Raji (cell line): ENCODE measurements around the gene GGT6.

Experiments used
- POLR2A ChIP-seq: IDR thresholded peaks from 2 replicates; pipeline ENCODE4 v1.6.1; 2011; ENCODE audit warnings: low read depth, low read length, control low read depth; ENCODE audit not compliant: insufficient read depth

The GGT6 gene

GRCh38 chr17:4532860-4533522, 27.4 kb downstream of the GGT6 start:
- TF ChIP-seq POLR2A = 0 out of 2 replicates have a peak, but pooled peaks have one; percentile 6

DNA sequence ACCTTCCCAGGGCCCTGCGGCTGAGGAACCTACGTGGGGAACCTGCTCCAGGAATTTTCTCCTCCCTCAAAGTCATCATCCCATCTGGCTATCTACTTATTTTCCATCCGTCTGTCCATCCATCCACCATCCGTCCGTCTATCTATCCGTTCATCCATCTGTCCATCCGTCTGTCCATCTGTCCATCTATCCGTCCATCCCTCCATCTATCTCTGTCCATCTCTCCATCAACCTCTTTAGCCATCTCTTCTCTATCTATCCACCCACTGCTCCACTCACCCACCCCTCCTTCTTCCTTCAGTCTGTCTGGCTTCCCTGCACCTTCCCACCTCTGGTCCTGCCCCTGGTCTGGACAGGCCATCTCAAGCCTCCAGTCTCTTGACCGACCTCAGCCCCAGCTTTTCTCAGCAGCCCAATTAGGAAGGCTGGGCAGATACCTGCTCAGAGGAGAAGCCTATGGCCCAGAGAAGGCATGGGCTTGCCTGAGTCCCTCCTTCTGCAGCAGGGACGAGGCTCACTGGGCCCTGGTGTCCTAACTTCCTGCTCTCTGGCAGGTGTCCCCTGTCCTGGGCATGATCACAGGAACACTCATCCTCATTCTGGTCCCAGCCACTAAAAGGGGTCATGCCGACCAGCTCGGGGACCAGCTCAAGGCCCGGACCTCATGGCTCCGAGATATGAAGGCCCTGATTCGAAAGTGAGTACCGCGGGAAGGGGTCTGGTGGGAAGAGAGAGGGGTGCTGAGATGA, 28.2 kb downstream of the GGT6 start:
- peak; percentile 48; the same call in 1 of the 2 replicates for TF ChIP-seq POLR2A

- peak; percentile 18; the same call in 1 of the 2 replicates for TF ChIP-seq POLR2A
These were observed 29.3 kb downstream of the GGT6 start for GRCh38 chr17:4530799-4531730.

DNA sequence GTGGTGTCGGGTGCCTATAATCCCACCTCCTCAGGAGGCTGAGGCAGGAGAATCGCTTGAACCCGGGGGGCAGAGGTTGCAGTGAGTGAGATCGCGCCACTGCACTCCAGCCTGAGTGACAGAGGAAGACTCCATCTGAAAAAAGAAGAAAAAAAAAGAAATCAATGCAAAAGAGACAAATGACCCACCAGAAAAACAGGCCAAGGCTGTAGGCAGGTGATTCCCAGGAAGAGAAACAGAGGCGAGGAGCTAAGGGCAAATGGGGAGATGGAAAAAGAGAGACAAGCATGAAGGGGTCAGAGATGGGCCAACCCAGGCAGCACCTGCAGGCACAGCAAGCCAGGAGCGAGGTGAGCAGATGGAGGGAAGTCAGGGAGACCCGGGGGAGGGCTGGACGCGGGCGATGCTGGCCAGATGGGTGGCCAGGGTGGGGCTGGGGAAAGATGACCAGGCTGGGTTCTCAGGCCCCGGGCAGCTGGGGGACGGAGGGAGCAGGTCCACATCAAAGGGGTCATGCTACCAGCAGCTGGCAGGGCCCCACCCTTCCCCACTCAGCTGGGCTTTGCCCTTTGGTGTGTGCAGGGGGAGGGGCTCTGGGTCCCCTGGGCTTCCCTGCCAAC, 30.7 kb downstream of the GGT6 start:
- no peak for TF ChIP-seq POLR2A

GRCh38 chr17:4527566-4528125, 32.7 kb downstream of the GGT6 start:
- no peak for TF ChIP-seq POLR2A

GRCh38 chr17:4527134-4527533, 33.2 kb downstream of the GGT6 start:
- no peak for TF ChIP-seq POLR2A

- no peak for TF ChIP-seq POLR2A
These were observed 34.5 kb downstream of the GGT6 start for GRCh38 chr17:4525691-4526397.

DNA sequence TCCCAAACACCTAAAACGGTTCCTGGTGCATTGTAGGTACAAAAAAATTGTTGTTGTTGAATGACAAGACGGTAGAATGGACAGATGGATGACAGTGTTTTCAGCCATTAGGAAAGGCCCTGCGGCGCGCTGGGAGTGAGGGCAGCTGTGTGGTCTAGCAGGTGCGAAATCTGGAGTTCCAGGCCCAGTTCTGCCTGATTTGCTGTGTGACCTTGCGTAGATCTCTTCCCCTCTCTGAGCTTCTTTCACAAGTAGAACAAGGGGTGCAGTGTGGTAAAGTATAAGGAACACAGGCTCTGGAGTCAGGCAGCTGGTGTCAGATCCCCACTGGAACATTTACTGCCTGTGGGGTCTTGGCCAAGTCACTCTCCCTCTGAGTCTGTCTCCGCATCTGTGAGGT, 36.4 kb downstream of the GGT6 start:
- no peak for TF ChIP-seq POLR2A

- no peak for TF ChIP-seq POLR2A
These were observed 37.7 kb downstream of the GGT6 start for GRCh38 chr17:4522661-4523060.

- TF ChIP-seq POLR2A = no peak
These were observed 39.3 kb downstream of the GGT6 start for GRCh38 chr17:4520894-4521600.

- no peak for TF ChIP-seq POLR2A
These were observed 40.1 kb downstream of the GGT6 start for GRCh38 chr17:4520060-4520893.

DNA sequence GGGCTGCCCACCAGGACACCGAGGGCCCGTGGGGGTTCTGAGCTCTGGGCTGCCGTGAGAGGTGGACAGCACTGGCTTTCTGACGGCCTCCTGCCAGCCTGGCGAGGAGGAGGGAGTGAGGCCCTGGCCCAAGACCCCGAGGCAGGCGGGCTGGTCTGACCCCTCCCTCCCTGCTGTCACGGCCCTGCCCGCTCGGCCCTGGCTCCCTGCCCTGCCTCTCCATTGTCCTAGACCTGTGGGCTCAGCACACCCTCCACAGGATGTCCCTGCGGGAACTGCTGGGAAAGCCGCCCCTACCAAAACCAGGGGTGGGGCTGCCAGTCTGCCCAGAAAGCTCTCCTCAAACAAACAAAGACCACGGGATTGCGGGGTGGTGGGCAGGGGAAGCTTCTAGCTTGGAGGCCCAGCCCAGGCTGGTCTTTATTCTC, 41.0 kb downstream of the GGT6 start:
- TF ChIP-seq POLR2A = no peak

DNA sequence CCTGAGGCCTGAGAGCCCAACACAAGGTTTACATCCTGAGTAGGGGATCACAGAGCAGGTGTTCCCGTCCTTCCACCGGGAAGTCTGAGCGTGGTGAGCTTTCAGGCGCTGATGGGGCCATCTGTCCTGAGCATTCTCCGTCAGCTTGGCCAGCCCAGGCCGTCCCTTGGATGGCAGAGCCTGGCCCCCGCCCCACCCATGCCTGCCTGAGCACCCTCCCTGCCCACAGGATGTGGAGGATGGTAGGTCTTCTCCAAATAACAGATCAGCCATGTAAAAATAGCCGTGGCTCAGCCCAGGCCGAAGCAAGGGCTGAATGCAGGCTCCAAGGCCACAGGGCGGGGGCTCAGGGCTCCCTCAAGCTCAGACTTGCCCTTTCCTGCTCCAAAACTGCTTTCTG, 41.5 kb downstream of the GGT6 start:
- no peak for TF ChIP-seq POLR2A
